GM13977 (cell line): ENCODE results near the gene MRPS23.

Experiments
- DNase-seq: peaks from one replicate; pipeline ENCODE4 v3.0.0; 2012; ENCODE audit warnings: low spot score
- in situ Hi-C: fragments of 300-500 bp; cut with MboI; formaldehyde crosslinking; loops from one replicate; pipeline ENCODE4 v1.12.0; 2022; ENCODE audit warnings: low sequenced_read_pairs, low pct_unique_long_range_greater_than_20kb, mixed read lengths, inconsistent platforms; ENCODE audit not compliant: unreplicated experiment
- TF ChIP-seq, protein P1 (sequence below): IDR thresholded peaks from 2 replicates; pipeline ENCODE4 v1.5.1; 2012; ENCODE audit warnings: mild to moderate bottlenecking, control low read depth; ENCODE audit not compliant: insufficient read depth; ENCODE audit errors: extremely low read depth, missing control alignments

Gene MRPS23

DNA sequence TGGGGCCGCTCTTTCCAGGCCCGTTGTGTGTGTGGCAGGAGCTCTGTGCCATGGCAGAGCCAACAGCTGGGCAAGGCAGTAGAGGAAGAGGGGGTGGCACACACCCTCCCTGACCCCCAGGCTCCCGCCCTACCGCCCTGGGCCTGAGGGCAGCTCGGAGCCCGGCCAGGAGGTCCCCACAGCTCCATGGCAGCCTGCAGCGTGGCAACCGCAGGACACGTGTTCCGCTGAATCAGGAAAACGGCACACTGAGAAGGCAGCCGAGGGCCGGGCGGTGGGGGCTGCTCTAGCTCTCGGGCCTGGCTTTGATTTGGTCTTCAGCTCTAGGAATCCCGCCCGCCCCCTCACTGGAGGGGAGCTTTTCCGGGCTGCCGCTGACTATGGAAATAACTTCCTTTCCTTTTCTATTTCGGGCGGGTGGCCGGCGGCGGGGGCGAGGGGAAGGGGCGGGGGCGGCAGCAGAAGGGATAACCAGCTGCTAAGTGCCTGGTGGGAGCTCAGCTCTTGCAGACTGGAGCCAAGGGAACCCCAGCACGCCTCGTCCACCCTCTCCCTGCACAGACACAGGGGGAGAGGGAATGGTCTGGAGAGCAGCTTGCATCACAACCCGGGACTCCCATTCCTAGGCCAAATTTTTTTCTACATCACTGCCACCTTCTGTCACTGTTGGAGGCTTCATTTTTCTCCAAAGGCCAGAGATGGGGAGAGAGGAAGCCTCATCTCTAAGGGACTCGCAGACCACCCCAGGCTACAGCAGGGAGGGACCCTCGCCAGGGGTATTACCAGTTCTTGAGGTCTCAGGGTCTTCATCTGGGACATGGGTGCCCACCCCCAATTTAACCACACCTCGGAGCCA is 24.8 kb upstream of the MRPS23 start:
- in situ Hi-C loops, result no loop called here
- TF ChIP-seq, protein P1, sequence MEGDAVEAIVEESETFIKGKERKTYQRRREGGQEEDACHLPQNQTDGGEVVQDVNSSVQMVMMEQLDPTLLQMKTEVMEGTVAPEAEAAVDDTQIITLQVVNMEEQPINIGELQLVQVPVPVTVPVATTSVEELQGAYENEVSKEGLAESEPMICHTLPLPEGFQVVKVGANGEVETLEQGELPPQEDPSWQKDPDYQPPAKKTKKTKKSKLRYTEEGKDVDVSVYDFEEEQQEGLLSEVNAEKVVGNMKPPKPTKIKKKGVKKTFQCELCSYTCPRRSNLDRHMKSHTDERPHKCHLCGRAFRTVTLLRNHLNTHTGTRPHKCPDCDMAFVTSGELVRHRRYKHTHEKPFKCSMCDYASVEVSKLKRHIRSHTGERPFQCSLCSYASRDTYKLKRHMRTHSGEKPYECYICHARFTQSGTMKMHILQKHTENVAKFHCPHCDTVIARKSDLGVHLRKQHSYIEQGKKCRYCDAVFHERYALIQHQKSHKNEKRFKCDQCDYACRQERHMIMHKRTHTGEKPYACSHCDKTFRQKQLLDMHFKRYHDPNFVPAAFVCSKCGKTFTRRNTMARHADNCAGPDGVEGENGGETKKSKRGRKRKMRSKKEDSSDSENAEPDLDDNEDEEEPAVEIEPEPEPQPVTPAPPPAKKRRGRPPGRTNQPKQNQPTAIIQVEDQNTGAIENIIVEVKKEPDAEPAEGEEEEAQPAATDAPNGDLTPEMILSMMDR, result no peak
- no peak for DNase-seq

DNA sequence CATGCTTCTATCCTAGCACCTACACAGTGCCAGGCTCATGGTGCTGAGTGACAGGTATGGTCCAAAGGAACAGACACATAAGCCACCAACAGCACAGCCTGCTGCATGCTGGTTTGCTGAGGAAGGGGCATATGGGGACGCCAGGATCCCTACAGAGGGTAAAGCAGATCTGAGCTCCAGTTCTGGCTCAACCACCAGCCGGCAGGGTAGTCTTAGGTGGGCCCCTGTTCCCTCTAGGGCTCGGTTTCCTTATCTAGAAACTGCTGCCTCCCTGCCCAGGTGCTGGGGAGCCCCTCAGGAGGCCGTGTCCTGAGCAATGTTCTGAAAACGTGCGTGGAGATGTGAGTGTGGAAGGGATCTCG is 24.2 kb upstream of the MRPS23 start:
- in situ Hi-C loops, result no loop called here
- TF ChIP-seq, protein P1, result no peak
- DNase-seq, result no peak

DNA sequence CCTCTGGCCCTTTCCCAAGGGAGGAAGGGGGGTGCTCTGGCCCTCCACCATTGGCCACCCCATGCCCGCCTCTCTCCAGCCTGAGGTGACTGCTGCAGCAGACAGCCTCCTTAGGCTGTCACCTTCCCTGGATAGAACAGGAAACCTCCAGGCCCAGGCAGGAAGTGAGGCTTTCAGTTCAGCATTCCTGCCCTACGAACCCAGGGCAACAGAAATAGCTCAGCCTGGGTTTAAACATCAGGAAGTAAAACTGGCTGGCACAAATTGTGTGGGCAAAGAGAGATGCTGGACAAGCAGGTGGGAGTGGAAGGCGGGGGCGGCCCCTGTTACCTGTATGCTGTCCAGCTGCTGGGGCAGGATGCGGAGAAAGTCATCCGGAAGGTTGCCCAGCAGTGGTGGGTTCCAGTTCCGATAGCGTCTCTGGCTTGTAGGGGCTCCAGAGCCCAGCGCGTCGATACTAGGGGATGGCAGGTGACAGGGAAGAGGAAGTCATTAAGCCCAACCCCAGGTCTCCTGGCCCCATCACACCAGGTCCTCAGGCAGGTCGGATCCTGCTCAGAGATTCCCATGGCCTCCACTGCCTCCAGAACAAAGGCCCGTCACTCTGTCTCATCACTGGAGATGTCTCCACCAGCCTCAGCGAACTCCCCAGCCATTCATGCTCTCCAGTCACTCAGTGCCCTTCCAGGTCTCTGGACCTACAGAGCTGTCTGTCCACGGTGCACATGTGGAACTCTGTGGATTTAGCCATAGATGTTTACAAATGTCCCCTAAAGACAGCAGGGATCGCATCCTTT is 23.6 kb upstream of the MRPS23 start:
- TF ChIP-seq, protein P1, result no peak
- no peak for DNase-seq
- in situ Hi-C loops, result no loop called here

DNA sequence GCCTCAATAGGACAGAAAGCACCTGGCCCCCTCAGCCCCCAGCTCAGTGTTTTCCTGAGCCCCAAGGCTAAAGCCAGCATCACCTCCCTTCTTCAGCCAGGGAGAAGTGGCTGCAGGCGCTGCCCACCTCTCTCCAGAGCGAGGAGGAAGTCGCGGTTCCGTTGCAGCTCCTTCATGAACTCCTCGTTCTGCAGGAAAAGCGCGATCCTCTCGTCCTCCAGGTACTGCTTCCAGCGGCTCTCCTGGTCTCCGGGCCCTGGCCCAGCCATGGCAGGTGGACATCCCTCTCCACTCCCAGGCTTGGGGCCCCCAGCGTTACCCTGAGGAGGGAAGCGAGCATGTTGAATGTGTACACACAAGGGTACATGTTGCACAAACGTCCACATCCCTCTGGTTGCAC is 22.7 kb upstream of the MRPS23 start:
- in situ Hi-C loops, result no loop called here
- TF ChIP-seq, protein P1, result no peak
- no peak for DNase-seq

DNA sequence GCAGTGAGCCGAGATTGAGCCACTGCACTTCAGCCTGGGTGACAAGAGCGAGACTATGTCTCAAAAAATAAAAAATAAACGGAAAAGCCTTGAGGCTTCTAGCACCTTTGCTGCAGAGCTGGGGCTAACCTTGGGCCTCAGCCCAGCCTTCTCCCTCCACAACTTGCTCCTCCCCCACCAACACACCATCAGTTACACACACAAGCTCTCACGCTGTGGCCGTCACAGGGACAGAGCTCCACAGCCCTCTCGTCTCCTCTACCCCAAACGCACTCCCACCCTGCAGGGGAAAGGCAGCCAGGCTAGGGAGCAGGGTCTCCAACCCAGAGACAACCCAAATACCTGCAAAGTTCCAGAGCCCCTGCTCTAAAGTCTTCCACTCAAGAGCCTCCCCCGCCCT is 22.0 kb upstream of the MRPS23 start:
- in situ Hi-C loops, result no loop called here
- TF ChIP-seq, protein P1, result no peak
- DNase-seq, result no peak

DNA sequence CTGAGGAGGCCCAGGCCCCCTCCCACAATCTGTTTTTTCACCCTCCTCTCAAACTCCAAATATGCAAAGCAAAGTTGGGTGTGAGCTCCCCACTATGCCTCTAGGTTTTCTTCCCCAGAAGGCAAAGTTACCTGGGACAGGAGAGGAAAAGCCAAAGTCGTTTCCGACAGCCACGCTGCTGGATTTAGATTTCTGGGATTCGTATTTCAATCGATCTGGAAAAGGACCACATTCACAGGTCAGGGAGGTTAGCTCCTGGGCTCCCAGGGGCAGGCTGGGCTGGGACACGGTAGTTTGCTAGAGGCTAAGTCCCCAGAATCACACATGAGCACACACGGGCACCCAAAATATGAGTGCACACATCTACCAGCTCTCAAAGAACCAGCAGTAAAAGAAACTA is 21.3 kb upstream of the MRPS23 start:
- TF ChIP-seq, protein P1, result no peak
- no peak for DNase-seq
- in situ Hi-C loops, result no loop called here
